Activated T-cell treated with anti-CD3 and anti-CD28 coated beads for 48 hours (primary cell): ENCODE data around the gene LCMT2.
A peak's percentile ranks its signal among the peaks of the same experiment; 100 is the strongest.
"Not testable (repeated sequence)": the region's sequence is repeated elsewhere in the genome, so short reads cannot be mapped to it uniquely, and the experiment has no call there.

Experiments used
- DNase-seq: peaks from one replicate; pipeline ENCODE4 v3.0.0-alpha.2; 2020; ENCODE audit warnings: low read depth

The LCMT2 gene

DNA sequence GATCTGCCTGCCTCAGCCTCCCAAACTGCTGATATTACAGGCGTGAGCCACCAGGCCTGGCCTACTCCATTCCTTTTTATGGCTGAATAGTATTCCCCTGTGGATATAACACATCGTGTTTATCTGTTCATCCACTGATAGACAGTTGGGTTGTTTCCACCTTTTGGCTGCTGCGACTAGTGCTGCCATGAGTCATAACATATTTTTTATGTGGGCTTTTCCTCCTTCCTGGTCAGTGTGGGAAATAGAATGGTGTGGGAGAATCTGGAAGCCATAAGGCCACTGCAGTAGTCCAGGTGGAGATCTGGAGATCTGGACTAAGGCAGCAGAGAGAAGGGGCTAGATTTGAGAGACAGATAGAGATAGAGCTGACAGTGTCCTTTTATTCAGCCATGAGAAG lies 16.2 kb downstream of the LCMT2 start:
- DNase-seq: no peak

DNA sequence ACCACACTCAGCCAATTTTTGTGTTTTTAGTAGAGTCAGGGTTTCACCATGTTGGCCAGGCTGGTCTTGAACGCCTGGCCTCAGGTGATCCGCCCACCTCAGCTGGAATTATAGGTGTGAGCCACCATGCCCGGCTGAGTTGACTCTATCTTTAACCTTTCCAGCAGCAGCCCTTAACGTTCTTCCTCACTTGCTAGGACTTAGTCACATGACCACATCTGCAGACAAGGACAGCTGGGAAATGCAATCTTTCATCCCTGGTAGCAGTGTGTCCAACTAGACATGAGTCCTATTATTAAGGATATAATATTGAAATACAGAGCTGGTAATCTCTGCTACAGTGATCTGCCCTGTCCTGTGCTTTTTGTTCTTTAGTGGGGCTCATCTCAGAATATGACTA lies 18.0 kb downstream of the LCMT2 start:
- no peak for DNase-seq

DNA sequence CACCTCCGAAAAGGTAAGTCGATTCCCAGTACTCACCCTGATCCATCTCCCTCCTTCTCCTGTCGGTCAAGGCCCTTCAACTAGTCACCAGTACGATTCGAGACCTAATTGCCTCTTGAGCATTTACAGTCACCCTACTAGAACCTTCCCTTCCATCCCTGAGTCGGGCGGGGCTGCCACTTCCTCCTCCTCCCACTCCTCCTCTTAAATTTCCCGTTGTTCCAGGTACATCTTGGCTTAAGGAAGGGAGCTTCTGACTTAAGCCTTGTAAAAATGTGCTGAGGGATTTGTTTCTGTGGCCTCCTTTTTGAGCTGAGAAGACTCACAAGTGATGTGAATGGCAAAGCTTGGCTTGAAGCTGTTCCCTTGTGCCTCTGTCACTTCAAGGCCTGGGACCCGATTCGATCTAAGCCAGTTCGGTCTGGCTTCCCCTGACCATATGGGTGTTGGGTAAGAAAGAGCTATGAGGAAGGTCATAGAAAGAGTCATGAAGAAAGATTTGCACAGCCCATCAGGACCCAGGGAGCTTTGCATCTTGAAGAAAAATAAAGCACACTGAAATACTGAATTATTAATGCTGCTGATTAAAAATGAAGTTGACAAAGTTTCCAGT lies 28.1 kb downstream of the LCMT2 start, which contains the start of gene TGM7:
Gene TGM7 (minus strand): TSS at position 51 of the 613 bp plus-strand sequence.
- DNase-seq: no peak

DNA sequence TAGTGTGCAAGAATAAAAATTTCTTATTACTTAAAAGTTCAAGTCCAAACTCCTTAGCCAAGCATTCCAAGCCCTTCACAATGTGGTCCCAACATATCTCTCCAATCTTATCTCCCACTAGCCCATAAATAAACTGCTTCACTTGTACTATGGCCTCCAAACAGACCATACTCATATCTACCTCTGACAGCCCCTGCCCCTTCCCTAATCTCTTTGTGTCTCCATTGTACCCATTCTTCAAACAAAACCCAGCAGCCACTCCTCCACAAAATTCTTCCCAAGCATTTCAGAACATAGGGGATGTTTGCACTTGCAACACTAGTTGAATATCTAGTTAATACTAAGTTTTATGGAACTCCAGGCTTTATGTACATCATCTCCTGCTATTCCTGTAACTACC lies 30.5 kb downstream of the LCMT2 start:
- no peak for DNase-seq

DNA sequence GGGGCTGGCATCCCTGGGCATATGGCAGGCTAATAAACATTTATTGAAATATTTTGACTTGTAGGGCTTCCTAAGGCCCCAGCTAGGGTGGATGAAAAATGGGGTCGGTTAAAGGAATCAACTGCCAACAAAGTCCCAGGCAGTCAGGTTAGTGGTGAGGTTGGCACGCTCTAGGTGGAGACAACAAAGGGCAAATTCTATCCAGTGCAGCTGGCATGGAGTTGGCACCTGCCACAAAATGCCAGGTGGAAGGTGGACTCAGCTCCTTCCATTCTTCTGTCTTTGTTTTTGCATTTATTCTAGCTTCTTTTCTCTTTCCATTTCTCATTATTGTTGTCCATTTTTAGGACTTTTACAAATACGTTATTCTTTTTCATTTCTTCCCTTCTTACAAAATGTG lies 31.0 kb downstream of the LCMT2 start:
- DNase-seq: no peak

DNA sequence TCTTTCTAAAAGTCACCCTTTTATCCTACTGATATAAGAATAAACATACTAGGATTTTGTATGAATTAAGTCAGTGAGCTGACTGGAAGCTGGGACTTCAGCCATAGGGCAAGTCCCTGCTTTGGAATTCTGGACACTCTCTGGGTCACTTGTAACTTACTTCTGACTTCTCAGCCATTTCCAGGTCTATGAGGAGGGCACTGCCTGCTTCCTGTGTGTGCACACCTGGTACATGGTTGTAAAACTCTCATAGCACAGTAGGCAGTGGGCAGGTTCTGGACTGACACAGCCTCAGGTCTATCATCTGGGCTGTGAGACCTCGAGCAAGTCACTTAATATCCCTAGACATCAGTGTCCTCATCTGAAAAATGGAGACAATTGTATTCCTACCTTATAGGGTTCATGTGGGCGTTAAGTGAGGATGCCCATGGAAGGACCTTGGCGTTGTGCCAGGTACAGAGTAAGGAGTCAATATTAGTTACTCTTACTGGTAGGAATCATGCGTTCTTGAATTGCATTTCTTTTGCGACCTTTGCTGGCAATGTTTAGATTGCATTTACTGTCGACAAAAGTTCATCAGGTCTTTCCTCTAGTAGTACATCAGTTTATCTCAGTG lies 36.2 kb downstream of the LCMT2 start:
- no peak for DNase-seq

DNA sequence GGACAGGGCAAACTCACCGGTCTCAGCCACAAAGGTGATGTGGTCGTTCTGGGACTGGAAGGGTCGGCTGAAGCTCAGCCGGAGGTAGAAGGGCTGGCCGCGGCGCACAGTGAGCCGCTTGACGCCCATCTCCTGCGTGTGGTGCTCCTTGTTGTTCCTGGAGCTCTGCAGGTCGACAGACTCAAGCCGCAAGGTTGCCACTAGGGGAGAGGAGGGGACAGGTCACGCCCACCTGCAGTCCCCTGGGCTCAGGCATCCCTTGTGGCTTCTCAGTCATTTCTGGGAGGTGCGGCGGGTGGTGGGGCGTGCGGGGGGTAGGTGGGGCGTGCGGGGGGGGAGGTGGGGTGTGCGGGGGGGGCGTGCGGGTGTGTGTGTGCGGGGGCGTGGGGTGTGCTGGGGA lies 36.9 kb downstream of the LCMT2 start:
- DNase-seq: peak; percentile 9

DNA sequence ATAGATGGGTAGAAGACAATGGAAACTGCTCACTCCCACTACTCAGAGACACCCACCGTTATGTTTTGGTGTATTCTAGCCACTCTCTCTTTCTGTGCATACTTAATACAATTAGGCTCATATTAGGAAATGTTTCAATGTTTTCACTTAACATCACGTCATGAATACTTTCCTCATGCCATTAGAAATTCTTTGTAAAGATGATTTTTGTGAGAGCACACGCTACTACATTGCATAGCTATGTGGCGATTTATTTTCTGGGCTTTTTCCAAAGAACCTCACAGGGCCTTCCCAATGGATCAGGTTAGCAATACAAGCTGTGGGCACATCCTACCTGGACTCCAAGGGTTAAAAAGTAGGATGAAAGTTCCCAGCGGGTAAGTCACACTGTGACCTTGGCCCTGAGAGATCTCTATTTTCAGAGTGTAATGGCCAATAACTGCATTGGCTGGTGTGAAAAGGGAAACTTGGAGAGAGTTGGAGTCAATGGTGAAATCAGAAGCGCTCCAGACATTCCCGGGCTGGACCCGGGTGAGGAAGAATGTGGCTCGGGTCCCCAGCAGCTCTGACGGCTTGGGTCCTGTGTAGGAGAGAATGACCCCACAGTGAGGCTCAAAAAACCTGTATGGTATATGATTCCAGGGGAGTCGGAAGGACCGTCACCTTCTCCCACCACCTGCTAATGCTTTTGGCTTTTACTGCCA lies 37.8 kb downstream of the LCMT2 start:
- no peak for DNase-seq

DNA sequence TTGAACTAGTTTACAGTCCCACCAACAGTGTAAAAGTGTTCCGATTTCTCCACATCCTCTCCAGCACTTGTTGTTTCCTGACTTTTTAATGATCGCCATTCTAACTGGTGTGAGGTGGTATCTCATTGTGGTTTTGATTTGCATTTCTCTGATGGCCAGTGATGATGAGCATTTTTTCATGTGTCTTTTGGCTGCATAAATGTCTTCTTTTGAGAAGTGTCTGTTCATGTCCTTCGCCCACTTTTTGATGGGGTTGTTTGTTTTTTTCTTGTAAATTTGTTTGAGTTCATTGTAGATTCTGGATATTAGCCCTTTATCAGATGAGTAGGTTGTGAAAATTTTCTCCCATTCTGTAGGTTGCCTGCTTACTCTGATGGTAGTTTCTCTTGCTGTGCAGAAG lies 40.7 kb downstream of the LCMT2 start:
- DNase-seq: not testable (repeated sequence)

DNA sequence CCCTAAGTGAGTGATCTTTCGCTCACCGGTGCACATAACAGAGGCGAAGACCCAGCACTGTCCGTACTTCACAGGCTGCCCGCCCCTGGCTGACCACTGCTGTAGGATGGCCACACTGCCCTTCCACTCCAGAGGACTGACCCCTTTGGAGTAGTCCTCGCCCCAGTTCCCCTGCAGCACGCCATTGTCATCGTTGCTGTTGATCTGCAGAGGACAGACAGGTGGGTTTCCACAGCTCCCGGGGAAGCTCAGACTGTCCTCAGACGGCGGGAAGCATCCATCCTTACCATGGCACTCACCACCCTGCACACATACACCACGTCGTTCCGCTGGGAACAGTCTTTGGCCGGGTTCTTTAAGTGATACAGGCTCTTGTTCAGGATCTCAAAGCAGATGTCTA lies 43.1 kb downstream of the LCMT2 start:
- no peak for DNase-seq

DNA sequence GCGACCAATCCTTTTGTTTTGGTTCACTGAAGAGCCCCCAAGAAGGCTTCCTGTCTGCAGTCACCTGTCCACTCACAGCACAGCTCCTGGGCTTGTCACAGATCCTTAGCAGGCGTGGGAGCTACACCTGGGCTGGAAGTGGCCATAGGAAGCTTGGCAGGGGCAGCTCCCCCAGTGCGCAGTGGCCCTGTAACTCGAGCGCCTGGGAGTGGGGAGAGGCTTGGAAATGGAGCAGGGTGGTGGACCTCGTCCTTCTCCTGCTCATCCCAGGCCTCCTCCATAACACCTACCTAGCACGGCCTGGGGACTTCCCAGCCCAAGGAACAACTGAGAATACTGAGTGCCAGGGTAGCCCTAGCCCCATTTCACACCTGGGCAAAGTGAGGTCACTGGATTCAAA lies 44.3 kb downstream of the LCMT2 start:
- no peak for DNase-seq

DNA sequence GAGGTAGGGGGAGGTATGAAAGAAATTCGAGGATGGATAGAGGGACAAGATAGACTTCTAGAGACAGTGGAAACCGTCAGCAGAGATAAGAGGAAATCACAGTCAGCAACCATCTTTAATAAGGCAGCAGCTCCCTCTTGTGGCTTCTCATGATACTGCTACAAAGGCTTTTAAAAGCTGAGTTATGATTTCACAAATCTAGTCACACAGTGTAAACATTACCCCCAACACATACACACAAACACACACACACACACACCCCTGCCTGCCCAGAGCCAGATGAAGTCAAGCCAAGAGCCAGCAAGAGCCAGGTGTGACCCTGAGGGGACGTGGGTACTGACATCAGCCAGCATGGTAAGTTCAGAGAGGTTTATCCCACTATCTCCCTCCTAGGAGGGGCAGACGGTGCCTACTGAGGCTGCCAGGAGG lies 44.8 kb downstream of the LCMT2 start:
- peak; percentile 31 for DNase-seq

DNA sequence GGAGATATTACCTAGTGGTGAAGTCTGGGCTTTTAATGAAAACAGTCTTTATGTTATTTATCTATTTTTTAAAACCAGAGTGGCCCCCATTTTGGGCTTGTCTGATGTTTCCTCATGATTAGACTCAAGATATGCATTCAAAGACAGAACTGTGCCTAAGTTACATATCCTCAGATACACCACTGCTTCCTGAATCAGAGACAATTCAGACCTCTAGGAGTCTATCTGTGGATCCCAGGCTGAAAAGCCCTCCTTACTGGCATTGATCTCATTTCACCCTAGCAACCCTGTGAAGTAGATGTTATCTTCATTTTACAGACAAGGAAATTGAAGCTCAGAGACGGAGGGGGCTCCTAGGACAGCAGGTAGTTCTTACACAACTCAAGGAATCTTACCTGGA lies 46.8 kb downstream of the LCMT2 start:
- no peak for DNase-seq

DNA sequence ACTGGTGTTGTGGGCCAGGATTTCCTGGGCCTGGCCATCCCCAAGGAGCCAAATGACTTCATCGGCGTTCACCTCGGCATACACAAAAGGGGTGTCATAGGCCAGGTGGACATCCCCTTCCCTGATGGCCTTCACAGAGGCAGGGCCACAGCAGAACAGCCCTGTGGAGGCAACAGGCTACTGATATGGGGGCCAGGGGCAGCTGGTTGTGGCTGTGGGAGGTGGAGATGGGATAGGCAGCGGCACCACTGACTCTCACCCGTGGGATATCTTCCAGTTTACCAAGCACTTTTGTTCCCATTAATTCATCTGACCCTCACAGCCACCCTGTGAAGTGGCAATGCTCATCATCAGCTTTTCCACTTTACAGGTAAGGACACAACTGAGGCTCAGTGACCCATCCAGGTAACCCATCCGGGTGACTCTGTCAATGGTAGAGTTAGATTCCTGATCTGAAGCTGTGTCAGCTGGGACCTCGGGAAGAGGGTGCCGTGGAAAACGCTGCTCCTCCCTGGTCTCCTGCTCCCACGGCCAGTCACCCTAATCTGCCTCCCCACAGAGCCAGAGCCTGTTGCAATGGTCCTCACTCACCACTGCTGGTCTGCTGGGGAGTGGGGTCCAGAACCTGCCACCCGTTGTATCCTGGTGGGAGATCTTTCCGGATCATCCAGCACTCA lies 48.3 kb downstream of the LCMT2 start:
- DNase-seq: no peak

DNA sequence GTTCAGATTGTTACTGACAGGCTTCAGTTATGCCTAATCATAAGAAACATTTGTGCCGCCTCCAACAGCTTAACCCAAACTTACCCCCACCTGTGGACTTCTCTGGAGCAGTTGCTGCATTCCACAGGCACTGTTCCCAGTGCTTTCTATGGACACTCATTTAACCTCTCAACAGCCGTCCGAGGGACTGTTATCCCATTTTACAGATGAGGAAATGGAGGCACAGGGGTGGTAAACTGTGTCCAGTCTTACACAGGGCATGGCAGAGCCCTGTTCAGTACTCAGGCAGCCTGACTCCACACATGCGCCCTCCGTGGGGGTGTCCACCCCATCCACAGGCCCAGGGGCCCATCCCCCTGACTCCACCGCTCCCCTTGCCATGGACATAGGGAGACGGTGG lies 49.4 kb downstream of the LCMT2 start:
- DNase-seq: no peak

DNA sequence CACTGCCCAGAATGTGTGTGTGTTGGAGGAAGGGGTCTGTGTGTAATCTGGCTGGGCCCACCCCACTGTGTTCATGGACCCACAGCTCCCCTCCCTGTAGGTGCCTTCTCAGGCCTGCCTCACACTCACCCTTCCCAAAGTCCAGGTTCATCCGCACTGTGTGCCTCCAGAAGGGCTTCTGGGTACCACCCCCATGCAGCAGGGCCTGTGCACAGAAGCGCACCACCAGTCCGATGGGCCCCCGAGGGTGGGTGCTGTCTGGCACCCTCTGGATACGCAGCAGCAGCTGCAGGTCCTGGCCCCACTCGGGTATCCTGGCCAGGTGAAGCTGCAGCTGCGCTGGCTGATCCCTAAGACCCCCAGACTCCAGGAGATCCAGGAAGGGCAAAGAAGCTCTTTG lies 50.9 kb downstream of the LCMT2 start:
- no peak for DNase-seq

DNA sequence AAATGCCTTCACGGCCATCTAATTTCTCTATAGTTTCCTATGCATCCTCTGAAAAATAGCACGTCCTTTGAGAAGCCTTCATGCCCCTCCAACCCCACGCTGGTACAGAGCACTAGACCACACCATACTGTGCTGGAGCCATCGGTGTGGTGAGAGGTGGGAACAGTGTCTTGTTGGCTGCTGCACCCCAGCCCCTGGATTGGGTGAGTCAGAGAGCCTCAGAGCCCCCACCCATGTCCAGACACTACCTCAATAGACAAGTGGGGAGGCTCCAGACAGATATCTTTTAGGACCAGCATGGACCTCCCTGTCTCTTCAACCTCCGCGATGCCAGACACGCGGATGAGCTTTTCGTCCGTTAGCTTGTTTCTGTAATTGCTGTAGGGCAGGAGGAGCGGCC lies 51.5 kb downstream of the LCMT2 start:
- no peak for DNase-seq

DNA sequence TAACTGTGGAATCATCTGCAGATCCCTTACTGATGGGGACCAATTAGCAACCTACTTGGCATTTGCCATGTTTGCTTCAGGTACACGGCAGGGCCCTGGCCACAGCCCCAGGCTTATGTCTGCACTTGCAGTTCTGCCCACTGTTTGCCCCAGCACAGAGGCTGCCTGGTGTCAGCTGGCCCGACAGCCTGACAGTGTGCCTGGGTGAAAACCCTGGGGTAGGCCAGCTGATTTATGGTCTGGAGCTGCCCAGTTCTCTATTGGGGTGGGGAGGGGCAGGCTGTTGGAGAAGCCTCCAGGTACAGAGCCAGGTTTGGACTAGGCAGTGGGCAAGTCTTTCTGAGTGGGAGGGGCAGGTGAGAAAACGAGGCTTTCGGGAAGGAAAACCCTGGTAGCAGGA lies 52.5 kb downstream of the LCMT2 start:
- no peak for DNase-seq

DNA sequence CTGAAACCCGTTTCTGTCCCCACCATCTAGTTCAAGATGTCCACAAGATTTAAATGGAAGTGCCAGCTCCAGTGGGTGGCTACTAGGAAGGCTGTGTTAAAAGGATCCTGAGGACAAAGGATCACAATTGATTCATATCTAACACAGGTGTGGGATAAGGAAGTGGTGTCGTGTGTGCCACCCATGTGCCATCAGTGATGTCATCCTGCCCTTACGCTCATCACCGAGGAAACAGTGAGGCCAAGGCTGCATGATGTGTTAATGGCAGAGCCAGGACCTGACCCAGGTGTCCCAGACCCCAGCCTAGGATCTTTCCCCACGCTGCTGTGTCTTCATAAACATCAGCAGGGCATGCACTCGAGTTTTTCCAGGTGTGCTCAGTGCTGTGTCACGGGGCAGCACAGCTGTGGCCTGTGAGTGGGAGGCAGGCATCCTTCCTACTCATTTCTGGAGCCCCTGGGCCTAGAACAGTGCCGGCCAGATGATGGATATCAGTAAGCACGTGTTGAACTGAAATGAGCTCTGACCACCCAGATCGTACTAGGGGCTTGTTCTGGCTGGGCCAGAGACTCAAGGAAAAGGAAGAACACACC lies 53.0 kb downstream of the LCMT2 start:
- no peak for DNase-seq

DNA sequence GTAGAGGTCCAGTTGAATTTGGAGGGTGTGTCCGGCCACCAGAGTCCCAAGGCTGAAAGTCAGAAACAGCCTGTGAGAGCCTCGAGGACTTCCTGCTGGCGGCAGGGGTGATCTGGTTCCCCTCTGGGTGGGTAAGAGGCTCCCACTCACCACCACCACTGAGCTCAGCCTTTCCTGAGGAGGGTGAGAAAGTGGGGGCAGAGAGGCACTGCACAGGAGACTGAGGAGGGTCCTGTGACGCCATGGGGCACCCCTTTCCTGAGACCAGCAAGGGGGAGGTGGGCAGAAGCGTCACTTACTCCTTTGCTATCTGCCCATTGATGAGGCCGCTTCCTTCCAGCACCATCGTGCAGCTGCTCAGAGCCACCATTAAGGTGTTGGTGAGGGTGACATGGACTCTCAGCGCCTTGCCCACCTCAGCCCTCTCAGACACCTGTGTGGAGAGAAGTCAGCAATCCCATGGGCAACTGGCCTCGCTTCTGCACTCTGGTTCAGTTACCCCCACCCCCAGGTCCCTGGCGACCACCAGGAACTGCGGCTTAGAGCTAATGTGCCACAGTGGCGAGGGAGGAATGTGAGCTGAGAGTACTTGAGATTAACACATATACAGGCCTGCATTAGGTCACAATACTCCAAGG lies 53.7 kb downstream of the LCMT2 start:
- DNase-seq: no peak

DNA sequence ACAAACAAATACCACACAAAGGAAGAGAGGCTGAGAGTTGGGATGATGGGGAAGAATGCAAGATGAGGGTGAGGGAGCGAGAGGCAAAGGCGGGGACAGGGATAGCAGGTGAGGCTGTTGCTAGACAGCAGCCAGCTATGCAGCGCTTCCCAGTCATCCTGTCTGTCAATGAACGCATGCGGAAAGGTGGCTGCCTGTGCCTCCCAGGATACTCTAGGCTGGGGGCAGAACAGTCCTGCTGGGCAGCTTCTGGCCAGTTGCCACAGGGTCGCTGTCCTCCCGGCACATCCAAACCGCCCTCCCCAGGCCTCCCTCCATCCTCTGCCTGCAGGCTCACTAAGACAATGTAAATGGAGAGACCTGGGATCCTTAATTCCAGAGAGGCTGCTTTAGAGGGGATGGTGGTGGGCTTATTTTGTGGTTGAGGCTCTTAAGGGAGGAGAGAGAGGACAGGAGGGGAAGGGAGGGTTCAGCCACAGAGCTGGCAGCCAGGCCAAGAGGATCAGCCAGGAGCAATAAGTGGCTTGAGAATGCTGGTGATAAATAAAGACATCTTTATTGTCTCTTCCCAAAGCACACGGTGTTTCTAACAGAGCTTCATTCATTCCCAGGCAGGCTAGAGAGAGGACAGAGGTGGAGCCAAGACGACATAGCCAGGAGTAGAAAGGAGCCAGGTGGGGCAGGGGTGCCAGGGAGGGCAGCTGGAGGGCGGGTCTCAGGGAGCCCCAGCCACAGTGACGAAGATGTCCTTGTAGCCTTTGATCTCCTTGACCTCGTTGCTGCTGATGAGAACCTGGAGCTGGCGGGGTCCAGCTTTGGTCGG lies 54.4 kb downstream of the LCMT2 start:
- DNase-seq: no peak
